Peyer's patch (tissue), 4 donors: ENCODE data around the gene MRPL50.

ENCODE experiments used
- CTCF ChIP-seq, 6 experiments: fragments of 450-650 bp in 4 of 6; fragments of 200-600 bp in 2 of 6; sonication (generic) in 1 of 6; IDR thresholded peaks; one replicate each; pipeline ENCODE4 v1.5.1; 2017 to 2019; ENCODE audit warnings: antibody characterized with exemption in 6 of 6, mild to moderate bottlenecking in 3 of 6, moderate library complexity in 1 of 6
- POLR2A ChIP-seq, 2 donors: fragments of 450-650 bp; IDR thresholded peaks; one replicate each; pipeline ENCODE4 v1.5.1; 2017; ENCODE audit warnings: antibody characterized with exemption in 2 of 2, mild to moderate bottlenecking in 2 of 2, moderate library complexity in 2 of 2

DNA sequence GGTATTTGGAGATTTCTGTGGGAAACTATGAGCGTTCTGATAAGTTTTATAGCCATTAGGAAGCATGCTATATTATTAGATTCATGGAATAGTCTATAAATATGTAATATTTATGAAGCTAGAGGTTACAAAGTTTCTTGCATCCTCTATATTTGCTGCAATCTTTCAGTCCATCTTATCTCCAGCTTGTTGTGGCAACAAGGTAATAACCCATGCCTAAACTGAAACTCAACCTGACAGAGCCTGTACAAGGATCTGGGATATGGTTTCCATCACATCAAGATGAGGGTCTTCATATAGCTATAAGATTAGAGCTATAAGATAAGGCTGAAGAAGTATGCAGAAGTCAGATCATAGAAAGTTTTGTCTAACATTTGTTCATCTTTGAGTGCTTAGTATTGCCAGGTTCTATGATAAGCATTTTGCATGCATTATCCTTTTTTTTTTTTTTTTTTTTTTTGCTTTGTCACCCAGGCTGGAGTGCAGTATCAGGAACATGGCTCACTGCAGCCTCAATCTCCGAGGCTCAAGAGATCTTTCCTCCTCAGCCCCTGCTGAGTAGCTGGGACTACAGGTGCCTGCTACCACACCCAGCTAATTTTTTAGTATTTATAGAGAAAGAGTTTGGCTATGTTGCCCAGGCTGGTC is 28.4 kb downstream of the MRPL50 start:
- no peak for TF ChIP-seq POLR2A (IDR thresholded peaks at IDR 0.05)
- no peak for TF ChIP-seq CTCF (IDR thresholded peaks at IDR 0.05)
